Right hindlimb (tissue), 1 donor: ENCODE measurements around the gene ACTRT2.

ENCODE experiments used
- DNase-seq: peaks from one replicate; pipeline ENCODE4 v3.0.0-alpha.2; 2018

The ACTRT2 gene

DNA sequence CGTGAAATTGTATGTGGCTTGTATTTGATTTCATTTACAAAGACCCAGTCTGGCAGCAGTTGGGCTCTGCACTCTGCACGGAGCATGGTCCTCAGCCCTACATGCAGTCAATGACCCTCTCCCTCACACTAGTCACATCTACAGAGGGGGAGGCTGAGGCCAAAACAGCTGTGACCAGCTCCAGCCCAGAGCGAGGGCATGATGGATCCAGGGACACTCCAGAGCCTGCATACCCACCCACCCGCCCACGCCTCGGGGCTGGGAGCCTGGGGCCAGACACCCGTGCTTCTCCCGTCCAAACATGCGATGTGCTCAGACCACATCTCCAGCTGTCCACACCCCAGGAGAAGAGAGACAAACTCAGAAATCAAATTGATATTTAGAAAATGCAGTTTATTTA is 33.8 kb downstream of the ACTRT2 start:
- DNase-seq = peak; percentile 5

DNA sequence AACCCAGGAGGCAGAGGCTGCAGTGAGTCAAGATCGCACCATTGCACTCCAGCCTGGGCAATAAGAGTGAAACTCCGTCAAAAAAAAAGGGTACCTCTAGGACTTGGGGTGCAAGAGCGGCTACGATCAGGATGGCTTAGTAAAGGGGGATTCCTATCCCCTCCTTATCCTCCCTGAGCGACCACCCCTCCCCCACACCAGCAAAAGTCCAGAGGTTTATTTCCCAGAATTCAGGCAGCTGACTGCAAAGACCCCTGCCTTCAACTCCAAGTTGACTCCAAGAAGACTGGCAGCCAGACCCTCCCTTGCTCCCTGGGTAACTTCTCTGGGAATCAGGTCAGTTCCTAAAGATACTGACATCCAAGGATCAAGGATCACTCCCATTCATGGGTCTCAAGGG is 35.4 kb downstream of the ACTRT2 start:
- DNase-seq = peak; percentile 1

- peak; percentile 2 for DNase-seq
These were observed 37.2 kb downstream of the ACTRT2 start for GRCh38 chr1:3058263-3059030.

GRCh38 chr1:3060127-3060526 is 38.9 kb downstream of the ACTRT2 start:
- DNase-seq = peak; percentile 13

GRCh38 chr1:3060601-3061551 is 39.6 kb downstream of the ACTRT2 start:
- DNase-seq = peak; percentile 11

GRCh38 chr1:3061566-3061965 is 40.3 kb downstream of the ACTRT2 start:
- DNase-seq = no peak

GRCh38 chr1:3061981-3062615 is 40.8 kb downstream of the ACTRT2 start:
- DNase-seq = peak; percentile 16

GRCh38 chr1:3062616-3063378 is 41.5 kb downstream of the ACTRT2 start:
- peak; percentile 27 for DNase-seq

- peak; percentile 21 for DNase-seq
These were observed 42.4 kb downstream of the ACTRT2 start for GRCh38 chr1:3063379-3064295.

DNA sequence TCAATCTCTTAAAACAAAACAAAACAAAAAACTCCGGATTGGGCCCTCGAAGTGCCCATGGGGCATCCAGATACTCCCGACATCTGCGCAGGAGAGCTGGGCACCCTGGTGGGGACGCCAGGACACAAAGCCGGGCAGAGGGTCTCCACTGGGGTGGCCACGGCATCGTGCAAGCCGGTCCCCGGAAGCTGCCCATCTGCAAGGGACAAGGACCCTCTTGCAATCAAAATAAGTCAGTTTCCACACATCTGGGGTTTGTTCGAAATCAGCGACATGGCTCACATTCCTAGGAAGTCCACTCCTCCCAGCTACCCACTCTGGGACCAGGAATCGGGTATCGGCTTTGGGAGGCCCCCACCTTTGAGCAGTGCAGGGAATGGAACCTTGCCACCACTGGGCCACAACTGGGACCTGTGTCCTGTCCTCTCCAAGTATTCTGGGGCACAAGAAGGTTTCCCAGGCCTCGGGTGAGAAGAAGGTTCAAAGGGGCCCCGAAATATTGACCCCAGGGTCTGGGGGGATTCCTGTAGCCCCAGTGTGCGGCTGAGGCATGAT is 43.1 kb downstream of the ACTRT2 start:
- DNase-seq = peak; percentile 13

DNA sequence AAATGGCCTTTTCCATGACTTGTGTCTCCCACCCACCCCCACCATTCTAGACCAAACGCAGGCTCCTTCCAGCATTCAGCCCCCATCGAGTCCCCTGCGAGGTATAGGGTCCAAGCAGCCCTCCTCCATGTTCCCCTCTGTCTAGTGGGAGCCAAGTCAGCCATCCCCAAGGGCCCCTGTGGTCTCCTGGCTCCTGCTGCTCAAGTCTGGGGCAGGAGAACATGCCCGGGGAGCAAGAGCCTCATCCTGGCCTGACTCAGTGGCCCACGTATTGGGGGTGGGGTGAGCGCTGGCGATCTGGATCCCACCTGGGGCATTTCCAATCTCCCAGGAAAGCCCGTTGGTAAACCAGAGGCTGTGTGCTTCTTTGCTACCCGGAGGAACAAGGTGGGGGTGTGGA is 43.6 kb downstream of the ACTRT2 start:
- DNase-seq = peak; percentile 11

- peak; percentile 21 for DNase-seq
These were observed 44.1 kb downstream of the ACTRT2 start for GRCh38 chr1:3065396-3065795.

DNA sequence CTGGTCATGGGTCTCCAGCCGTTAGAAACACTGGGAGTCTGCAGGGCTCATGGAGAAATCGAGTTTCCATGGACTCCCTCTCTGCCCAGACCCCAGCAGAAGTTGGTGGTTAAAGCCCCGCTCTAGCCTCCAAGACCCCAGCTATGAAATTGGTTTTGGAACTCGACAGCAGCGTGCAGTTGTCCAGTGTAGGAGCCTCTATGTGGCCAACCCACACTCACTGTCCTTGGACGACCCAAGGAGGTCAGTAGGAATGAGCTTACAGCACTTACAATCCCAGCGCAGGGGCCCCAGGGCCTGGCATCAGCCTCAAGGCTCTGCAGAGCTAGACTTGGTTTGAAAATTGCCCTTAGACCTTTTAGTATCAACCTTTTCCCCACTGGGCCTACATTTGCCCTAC is 44.5 kb downstream of the ACTRT2 start:
- DNase-seq = no peak

- DNase-seq = peak; percentile 24
These were observed 45.0 kb downstream of the ACTRT2 start for GRCh38 chr1:3066250-3066711.

DNA sequence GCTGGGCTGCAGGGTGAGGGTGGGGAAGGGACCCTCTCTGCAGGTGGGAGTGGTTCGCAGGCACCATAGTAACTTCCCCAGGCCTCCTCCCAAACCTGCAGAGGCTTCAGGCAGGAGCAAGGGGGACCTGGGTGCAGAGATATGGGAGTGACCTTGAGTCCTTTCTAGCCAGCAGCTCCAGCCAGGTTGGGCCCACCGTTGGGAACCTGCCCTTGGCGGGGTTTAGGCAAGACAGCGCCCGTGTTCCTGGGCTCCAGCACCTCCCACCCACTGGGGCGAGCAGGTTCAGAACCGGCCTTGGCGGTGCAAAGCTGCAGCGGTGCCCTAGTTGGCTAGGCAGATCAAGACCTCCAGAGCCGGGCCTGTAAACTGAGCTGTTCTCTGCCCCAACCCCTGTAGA is 45.6 kb downstream of the ACTRT2 start:
- DNase-seq = peak; percentile 24

GRCh38 chr1:3067301-3067670 is 46.0 kb downstream of the ACTRT2 start:
- peak; percentile 23 for DNase-seq

DNA sequence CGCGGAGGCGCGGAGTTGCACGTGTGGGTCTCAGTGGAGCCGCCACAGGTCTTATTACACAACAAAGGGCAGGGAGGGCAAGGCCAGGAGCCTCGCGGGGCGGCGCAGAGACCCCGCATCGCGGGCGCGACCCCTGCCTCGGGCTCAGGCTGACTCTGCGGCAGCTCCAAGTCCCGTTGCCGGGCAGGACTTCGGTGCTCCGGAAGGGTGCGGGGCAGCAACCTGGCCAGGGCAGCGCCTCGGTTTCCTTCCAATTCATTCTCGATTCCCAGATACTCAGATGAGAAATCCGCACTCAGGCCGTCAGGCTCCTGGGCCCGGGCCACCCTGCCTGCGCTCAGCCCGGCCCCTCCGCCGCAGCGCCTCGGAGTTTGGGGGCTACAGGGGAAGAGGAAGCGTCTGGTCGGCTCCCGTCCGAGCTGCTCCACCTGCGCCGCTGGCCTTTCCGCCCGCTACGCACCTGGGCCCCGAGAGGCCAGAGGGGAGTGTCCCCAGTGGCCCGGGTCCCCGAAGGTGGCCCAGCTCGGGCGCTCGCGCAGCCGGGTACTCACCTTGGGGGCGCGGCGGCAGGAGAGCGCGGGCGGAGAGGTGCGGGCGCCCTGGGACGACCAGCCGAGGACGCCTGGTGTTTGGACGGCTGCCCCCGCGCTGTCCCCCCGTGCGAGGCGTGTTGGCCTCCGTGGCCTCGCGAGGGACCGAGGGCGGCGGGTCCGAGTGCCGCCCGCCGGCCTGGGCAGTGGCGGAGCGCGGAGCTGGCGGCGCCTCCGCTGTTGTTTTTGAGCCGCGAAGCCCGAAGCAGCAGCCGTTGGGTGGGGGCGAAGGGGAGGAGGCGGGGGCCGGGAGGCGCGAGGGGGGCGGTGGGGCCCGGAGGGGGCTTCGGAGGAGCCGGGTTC is 46.6 kb downstream of the ACTRT2 start:
- DNase-seq = peak; percentile 20

DNA sequence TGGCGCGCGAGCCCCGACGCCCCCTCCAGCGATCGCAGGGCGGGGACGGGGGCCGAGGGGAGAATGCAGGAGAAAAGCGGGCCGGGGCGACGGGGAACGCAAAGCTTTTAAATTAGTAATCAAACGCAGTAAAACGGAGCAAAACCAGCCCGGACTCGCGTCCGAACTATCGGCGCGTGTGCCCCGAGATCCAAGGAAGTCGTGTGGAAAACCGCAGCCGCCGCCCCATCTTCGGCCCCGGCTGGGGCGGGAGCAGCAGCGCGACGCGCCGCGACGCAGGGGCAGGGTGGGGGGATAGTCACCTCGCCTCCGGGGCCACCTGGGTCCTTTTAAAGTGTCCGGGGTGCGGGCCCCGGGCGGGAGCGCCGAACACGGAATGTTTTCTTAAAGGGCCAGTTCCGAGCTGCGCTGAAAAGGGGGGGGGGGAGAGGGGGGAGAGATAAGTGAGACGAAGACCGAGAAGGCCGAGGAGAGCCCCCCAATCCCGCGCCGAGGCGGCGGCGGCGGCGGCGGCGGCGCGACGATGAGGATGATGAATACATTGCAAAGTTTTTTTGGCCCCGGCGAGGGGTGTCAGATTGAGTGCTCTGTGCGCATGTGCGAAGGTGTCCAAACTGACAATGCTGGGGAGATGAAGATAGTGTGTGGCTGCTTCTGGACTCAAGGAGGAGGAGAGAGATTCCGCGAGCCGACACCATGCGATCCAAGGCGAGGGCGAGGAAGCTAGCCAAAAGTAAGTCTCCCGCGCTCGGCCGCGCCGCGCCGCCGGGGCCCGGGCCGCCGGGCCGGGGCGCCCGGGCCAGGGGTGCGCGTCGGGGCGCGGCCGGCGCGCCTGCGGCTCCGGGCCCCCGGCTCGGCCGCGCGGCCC is 47.5 kb downstream of the ACTRT2 start, which contains the start of gene PRDM16:
TSS of gene PRDM16 (plus strand) at position 640 of the 868 bp plus-strand sequence. CDS start at position 697, 57 bp downstream.
- DNase-seq = peak; percentile 61
